HL-60 (cell line): Measurements from ENCODE around the gene IRAK2.

Experiments
- CTCF ChIP-seq: IDR thresholded peaks from one replicate; pipeline ENCODE4 v1.5.1; 2011; ENCODE audit warnings: low read length, control low read depth, inconsistent platforms; ENCODE audit not compliant: insufficient read depth
- GABPA ChIP-seq: IDR thresholded peaks from 2 replicates; pipeline ENCODE4 v1.6.1; 2012; ENCODE audit warnings: low read depth
- REST ChIP-seq: IDR thresholded peaks from 2 replicates; pipeline ENCODE4 v1.6.1; 2012; ENCODE audit warnings: low read depth; ENCODE audit not compliant: insufficient replicate concordance
- SPI1 ChIP-seq: IDR thresholded peaks from 2 replicates; pipeline ENCODE4 v1.6.1; 2012; ENCODE audit warnings: low read depth, mild to moderate bottlenecking, borderline replicate concordance

- TF ChIP-seq CTCF (no peak), GABPA (no peak), SPI1 (no peak), REST (no peak)
Measured at GRCh38 chr3:10142707-10143560, 21.8 kb upstream of the IRAK2 start.
